Skin epidermis (tissue), 12 donors: ENCODE results near the gene AGPAT3.

Experiments used
- H3K27ac ChIP-seq, 21 experiments: fragments of 200-600 bp; sonication (generic) in 11 of 21; one replicate each; pipeline ENCODE4 v1.5.0; 2020; ENCODE audit warnings: mild to moderate bottlenecking in 3 of 21, inconsistent platforms in 2 of 21, moderate library complexity in 2 of 21
- H3K4me3 ChIP-seq, 7 experiments: fragments of 200-600 bp; sonication (generic) in 2 of 7; one replicate each; pipeline ENCODE4 v1.5.0; 2020; ENCODE audit warnings: inconsistent platforms in 2 of 7, mild to moderate bottlenecking in 2 of 7, moderate library complexity in 1 of 7

Gene AGPAT3

GRCh38 chr21:43899307-43900077, 34.5 kb downstream of the AGPAT3 start:
- Histone ChIP-seq H3K4me3 (no peak overlapping the region), H3K27ac (no peak overlapping the region)

GRCh38 chr21:43900078-43900385, 35.0 kb downstream of the AGPAT3 start:
- Histone ChIP-seq H3K27ac (no peak overlapping the region), H3K4me3 (no peak overlapping the region)

DNA sequence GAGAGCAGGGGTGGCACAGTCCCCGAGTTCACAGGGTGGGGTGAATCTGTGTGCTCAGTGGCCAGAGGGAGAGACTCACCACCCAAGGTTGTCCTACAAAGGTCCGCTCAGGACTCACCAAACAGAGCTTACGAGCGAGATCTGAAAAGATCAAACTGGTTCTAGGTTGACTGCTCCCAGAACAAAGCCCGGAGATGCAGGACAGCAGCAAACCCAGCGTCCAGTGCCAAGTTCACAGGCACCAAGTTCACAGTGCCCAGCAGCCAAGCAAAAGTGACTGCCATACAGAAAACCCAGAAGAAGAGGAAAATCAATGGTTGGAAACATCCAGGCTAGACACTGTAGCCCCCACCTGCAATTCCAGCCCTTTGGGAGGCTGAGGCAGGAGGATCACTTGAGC, 35.7 kb downstream of the AGPAT3 start:
- H3K4me3 ChIP-seq = no peak overlapping the region
- no peak overlapping the region for H3K27ac ChIP-seq

- no peak overlapping the region for H3K27ac ChIP-seq
- no peak overlapping the region for H3K4me3 ChIP-seq
Measured at GRCh38 chr21:43902441-43902840, 37.4 kb downstream of the AGPAT3 start.

GRCh38 chr21:43903451-43904091, 38.5 kb downstream of the AGPAT3 start:
- H3K27ac ChIP-seq = no peak overlapping the region
- H3K4me3 ChIP-seq = no peak overlapping the region

- H3K4me3 ChIP-seq = no peak overlapping the region
Measured at GRCh38 chr21:43904331-43904781, 39.3 kb downstream of the AGPAT3 start.

DNA sequence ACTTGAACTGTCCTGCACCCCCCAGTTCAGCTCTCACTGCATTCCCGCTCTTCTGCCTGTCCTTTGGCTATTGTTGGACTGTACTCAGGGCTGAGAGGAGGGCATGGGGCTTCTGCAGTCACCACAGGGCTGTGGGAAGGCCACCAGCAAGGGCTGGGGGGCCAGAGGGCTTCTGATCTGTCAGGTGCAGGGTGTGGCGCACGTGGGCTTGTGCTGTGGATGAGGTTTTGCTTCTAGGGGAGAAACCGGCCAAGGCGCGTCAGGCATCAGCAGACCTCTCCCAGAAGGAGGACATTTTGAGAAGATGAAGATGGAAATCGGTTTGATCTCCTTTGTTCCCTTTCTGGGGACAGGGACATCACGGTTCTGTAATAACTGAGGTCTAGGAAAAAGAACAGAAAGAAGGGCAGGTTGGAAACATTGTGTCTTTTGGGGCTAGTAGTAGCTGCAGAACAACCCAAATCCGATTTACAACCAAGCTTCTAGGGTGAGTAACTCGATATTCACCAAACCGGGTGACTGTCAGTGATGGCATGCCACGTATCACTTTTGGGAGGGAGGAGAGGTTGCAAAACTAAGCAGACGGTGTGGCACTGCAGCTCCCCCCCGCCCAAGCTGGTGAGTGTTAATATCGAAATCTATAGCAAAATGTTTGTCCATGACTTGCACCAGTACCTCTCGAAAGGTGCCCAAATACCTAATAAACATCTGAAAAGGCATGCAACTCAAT, 40.9 kb downstream of the AGPAT3 start:
- no peak overlapping the region for H3K4me3 ChIP-seq

More at GRCh38 chr21:43904331-43904781, 39.3 kb downstream of the AGPAT3 start:
- no peak overlapping the region for H3K27ac ChIP-seq

DNA sequence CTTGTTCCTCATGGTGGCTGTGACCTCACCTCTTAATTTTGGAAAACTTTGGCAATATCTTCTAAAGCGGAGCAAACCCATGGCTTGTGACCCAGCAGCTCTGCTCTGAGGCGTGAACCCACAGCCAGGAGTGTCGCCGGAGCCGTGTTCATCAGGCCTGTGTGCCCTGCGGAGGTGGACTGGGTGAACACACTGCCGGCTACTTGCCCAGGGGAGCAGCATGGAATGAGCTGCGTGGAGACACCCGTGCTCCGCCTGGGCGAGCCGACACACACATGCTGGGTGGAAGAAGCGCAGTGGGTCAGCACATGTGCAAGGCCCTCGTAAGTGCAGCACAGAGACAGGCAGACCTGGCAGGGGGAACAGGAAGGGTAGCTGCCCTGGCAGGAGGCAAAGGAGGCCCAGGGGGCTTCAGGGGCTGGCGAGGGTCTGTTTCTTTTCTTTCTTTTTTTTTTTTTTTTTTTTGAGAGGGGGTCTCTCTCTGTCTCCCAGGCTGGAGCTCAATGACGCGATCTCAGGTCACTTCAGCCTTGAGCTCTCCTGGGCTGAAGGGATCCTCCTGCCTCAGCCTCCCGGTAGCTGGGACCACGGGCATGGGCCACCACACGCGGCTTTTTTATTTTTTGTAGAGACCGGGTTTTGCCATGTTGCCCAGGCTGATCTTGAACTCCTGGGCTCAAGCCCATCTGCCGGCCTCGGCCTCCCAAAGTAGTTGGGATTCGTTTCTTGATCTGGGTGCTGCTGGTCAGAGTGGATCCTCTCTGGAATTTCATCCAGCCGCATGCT, 41.8 kb downstream of the AGPAT3 start:
- Histone ChIP-seq H3K27ac (no peak overlapping the region), H3K4me3 (no peak overlapping the region)

More for the DNA sequence above, 40.9 kb downstream of the AGPAT3 start:
- no peak overlapping the region for H3K27ac ChIP-seq

DNA sequence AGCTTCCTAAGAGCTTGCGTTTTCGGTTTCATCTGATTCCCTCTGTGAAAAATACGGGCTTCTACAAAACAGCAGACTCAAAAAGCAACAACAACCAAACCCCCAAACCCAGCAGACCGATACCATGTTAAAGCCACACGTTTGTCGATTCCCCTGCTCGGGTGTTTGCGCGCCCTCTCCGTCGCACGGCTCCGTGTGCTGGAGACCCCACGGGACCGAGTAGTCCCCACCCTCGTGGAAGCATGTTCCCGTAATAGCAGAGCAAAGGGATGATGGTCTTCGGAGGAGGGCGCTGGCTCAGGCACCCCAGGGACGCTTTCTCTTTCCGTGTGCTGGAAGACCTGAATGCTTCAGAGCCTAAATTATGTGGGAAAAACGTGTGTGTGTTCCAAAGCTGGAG, 42.7 kb downstream of the AGPAT3 start:
- H3K27ac ChIP-seq = no peak overlapping the region
- H3K4me3 ChIP-seq = no peak overlapping the region

DNA sequence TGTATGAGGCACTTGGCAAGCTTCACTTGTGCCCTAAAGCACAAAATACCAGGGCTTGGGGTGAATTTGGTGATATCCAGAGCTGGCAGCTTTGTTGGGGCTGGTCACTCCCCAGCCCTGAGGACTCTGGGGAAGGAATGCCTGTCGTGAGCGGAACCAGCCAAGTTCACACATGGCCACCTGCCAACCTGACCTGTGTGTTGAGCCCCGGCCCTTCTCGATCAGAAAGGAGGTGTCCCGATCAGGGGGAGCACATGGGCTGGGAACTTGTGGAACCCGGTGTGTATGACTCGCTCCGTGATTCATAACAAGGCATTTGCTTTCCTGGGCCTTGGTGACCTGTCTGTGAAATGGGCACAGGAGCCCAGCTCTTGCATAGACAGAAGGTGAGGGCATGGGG, 43.1 kb downstream of the AGPAT3 start:
- no peak overlapping the region for H3K4me3 ChIP-seq
- H3K27ac ChIP-seq = no peak overlapping the region

- Histone ChIP-seq H3K27ac (no peak overlapping the region), H3K4me3 (no peak overlapping the region)
Measured at GRCh38 chr21:43909741-43910400, 44.8 kb downstream of the AGPAT3 start.

- H3K27ac ChIP-seq = no peak overlapping the region
- no peak overlapping the region for H3K4me3 ChIP-seq
Measured at GRCh38 chr21:43910460-43910859, 45.4 kb downstream of the AGPAT3 start.

DNA sequence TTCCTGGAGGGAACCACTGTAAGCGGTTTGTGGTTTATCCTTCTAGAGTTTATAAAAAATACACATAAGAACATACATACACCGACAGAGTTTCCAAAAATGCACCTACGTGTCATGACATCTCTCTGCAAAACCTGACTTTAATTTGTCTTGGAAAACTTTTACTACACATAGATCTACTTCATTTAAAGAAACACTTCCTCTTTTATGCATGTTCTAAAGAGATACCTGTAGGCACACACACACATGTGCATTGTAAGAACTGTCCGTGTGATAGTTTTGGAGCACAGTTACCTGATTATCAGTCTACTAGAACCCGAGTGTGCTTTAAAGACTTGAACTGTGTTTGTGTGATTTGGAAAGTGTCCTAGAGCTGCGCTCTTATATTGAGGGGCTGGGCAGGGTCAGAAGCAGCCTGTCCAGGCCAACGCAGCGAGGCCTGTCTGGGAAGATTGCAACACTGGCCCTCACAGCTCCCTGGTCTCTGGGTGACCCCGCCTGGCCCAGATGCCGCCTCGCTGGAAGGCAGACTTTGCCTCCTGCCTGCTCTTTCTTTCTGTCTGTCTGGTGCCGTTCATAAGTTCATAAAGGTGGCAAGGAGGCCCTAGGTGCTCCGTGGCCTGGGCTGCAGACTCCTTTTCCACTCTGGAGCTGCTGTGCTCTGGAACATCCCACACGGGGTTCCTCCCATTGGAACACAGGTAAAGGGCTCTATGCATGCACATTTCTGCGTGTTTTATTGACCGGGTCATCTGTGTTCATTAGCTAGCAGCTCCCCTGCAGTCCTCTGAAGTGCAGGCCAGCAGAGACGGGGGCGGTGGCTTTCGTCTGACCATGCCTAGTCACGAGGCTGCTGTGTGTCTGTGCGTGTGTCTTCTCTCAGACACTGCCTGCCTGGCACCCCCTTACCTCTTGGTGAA, 46.3 kb downstream of the AGPAT3 start:
- no peak overlapping the region for H3K27ac ChIP-seq
- no peak overlapping the region for H3K4me3 ChIP-seq

DNA sequence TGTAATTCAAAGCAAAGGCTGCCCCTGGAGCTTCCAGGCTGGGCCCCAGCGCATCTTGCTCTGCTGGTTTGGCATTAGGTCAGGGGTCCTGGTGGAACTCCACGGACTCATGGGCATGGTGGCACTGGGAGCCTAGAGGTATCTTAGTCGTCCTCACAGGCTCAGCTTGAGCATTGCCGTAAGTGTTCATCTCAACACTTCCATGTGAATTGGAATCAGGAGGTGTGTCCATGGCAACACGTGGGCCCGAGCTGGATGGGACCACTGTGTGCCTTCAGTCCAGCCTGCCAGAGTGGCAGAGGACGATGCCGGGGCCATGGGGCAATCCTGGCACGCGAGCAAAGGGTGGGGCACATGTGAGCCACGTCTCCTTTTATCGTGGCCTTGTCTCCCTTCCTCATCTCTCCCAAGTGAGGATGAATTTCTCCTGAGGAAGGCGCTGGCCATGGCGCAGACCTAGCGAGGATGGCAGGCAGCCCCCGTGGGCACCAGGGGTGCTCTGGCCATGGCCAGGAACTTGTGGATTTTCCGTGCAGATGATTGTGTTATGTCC, 47.0 kb downstream of the AGPAT3 start:
- H3K27ac ChIP-seq = no peak overlapping the region
- no peak overlapping the region for H3K4me3 ChIP-seq

GRCh38 chr21:43912500-43912899, 47.5 kb downstream of the AGPAT3 start:
- H3K27ac ChIP-seq = no peak overlapping the region
- no peak overlapping the region for H3K4me3 ChIP-seq

GRCh38 chr21:43912910-43913309, 47.9 kb downstream of the AGPAT3 start:
- Histone ChIP-seq H3K27ac (no peak overlapping the region), H3K4me3 (no peak overlapping the region)

DNA sequence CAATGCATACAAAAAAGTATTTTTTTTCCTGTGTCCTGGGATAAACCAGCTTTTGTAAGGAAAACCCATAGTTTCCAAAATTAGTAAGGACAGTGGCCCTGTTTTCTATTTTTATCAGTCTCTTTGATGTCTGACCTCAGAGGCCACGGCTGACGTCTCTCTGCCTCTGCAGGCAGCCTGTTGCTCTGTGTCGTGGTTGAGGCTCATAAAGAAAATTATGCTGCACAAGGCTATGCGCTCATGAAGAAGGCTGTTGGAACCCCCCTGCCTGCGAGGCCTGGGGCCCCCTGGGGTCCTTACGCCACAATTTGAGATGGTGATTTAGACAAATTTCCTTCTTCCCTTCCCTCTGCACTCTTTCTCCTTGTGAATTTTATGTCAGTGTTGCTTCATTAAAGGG, 48.9 kb downstream of the AGPAT3 start:
- Histone ChIP-seq H3K27ac (no peak overlapping the region), H3K4me3 (no peak overlapping the region)

DNA sequence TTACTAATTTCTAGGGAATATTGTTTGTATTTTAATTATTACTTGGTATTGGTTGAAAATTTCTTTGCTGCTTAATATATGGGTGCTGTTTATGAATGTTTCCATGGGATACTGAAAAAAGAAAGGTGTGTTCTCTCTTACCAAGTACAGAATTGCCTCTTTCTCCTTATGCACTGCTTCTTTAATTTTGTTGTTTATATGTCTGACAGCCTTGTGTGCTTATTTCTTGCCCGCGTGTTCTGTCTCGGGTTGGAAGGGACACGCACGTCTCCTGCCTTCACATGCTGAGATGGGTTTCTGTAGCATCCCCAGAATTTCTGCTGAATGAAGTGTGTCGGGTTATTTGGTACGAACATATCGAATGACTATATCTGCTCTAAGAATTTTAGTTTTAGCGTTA, 51.1 kb downstream of the AGPAT3 start:
- H3K4me3 ChIP-seq = peak overlapping the region in 1 of 7 experiments; percentile 30
- H3K27ac ChIP-seq = no peak overlapping the region
